ENCODE measurements around the gene SYCE3. TPM values are rescaled to one million over a fixed set of nuclear protein-coding genes. Genes with fewer than 3 reads are reported as not detected.
"Not testable (repeated sequence)": the region's sequence is repeated elsewhere in the genome, so short reads cannot be mapped to it uniquely, and the experiment has no call there.

The SYCE3 gene
- total RNA-seq, 1 donor from 2014 or later = not detected

DNA sequence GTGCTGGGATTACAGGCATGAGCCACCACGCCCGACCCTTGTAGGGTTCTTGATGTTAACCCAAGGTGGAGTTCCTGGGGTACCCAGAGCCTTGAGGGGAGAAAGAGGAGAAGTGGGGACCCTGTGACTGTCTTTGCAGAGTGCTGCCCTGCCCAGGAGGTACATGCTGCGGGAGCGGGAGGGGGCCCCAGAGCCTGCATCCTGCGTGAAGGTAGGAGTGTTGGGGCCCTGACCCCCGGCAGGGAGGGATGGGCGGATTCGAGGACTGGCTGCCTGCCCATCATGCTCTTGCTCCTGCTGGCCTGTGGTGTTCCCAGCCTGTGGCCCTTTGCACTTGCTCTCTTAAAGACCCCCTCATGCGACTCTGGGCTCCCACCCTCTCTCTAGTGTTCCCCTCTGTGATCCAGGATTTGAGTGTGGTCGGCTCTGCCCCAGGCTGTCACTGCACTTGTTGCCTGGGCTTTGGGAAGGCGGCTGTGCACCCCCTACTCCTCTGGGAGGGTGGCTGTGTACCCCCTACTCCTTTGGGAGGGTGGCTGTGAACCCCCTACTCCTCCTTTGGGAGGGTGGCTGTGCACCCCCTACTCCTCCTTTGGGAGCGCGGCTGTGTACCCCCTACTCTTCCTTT is 41.8 kb downstream of the SYCE3 start:
- no peaks in the 10 kb centered on the region for H3K9me3 ChIP-seq
- H3K4me3 ChIP-seq = no peak overlapping the region
- H3K36me3 ChIP-seq = peaks cover 81% of the 10 kb centered on the region
- peaks cover 13% of the 10 kb centered on the region for H3K4me1 ChIP-seq
- ATAC-seq (no peak), DNase-seq (no peak)
- H3K27me3 ChIP-seq (ENCODE audit: low read depth) = no peaks in the 10 kb centered on the region
- TF ChIP-seq, protein P1, sequence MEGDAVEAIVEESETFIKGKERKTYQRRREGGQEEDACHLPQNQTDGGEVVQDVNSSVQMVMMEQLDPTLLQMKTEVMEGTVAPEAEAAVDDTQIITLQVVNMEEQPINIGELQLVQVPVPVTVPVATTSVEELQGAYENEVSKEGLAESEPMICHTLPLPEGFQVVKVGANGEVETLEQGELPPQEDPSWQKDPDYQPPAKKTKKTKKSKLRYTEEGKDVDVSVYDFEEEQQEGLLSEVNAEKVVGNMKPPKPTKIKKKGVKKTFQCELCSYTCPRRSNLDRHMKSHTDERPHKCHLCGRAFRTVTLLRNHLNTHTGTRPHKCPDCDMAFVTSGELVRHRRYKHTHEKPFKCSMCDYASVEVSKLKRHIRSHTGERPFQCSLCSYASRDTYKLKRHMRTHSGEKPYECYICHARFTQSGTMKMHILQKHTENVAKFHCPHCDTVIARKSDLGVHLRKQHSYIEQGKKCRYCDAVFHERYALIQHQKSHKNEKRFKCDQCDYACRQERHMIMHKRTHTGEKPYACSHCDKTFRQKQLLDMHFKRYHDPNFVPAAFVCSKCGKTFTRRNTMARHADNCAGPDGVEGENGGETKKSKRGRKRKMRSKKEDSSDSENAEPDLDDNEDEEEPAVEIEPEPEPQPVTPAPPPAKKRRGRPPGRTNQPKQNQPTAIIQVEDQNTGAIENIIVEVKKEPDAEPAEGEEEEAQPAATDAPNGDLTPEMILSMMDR (IDR thresholded peaks at IDR 0.05) = no peak
- no peak overlapping the region for H3K27ac ChIP-seq
- intact Hi-C loops (cut with DNase I) = no loop called here

DNA sequence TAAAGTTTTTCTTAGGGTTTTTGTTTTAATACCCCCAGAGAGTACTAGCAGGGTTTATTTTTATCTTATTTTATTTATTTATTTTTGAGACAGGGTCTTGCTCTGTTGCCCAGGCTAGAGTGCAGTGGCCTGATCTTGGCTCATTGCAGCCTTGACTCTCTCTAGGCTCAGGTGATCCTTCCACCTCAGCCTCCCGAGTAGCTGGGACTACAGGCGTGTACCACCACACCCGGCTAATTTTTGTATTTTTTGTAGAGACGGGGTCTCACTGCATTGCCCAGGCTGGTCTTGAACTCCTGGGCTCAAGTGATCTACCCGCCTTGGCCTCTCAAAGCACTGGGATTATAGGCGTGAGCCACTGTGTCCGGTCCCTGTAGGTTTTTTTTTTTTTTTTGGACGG is 42.5 kb downstream of the SYCE3 start:
- H3K4me3 ChIP-seq; DNase-seq; H3K27me3 ChIP-seq (ENCODE audit: low read depth); H3K27ac ChIP-seq; intact Hi-C loops (cut with DNase I); ATAC-seq; H3K9me3 ChIP-seq: not testable (repeated sequence)
- Histone ChIP-seq H3K4me1 (peaks cover 13% of the 10 kb centered on the region), H3K36me3 (peaks cover 81% of the 10 kb centered on the region)

DNA sequence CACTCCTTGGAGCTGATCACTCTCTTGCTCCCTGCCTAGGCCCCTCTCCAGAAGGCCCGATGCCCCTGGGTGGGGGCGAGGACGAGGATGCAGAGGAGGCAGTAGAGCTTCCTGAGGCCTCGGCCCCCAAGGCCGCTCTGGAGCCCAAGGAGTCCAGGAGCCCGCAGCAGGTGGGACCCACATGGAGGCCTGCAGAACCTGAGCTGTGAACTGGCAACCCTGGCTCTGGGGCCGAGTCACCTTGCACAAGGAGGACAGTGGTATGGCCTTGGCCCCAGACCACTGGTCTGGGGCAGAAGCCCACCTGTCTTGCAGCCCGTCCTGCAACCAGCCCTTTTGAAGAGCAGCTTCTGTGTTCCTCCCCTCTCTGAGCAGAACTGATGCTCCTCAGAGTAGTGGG is 43.6 kb downstream of the SYCE3 start:
- H3K36me3 ChIP-seq = peaks cover 84% of the 10 kb centered on the region
- intact Hi-C loops (cut with DNase I) = no loop called here

DNA sequence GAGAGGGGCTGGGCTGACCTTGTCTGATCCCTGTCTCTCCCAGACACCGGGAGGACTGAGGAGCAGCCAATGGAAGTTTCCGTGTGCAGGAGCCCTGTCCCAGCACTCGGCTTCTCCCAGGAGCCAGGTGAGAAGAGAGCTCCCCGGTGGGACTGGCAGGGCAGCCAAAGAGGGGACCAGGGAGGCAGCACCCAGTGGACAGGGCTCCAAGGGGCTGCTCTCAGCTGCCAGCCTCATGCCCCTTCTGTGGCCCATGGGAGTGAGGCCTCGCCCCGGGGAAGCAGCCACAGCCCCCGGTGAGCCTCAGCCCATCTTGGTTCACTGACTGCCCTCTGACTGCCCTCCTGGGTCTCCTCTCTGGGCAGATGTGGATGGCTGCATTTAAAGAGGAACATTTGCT is 44.1 kb downstream of the SYCE3 start:
- TF ChIP-seq, protein P1 (IDR thresholded peaks at IDR 0.05) = no peak
- Histone ChIP-seq H3K27me3 (ENCODE audit: low read depth) (no peaks in the 10 kb centered on the region), H3K9me3 (no peaks in the 10 kb centered on the region), H3K36me3 (peaks cover 78% of the 10 kb centered on the region), H3K4me1 (peaks cover under 1% of the 10 kb centered on the region), H3K27ac (no peak overlapping the region), H3K4me3 (no peak overlapping the region)
- no peak for DNase-seq
- no peak for ATAC-seq
- intact Hi-C loops (cut with DNase I) = no loop called here

More for the DNA sequence above, 43.6 kb downstream of the SYCE3 start:
- DNase-seq = no peak
- TF ChIP-seq, protein P1 (IDR thresholded peaks at IDR 0.05) = no peak
- Histone ChIP-seq H3K4me3 (no peak overlapping the region), H3K27ac (no peak overlapping the region), H3K9me3 (no peaks in the 10 kb centered on the region), H3K27me3 (ENCODE audit: low read depth) (no peaks in the 10 kb centered on the region), H3K4me1 (peaks cover 6% of the 10 kb centered on the region)
- no peak for ATAC-seq

DNA sequence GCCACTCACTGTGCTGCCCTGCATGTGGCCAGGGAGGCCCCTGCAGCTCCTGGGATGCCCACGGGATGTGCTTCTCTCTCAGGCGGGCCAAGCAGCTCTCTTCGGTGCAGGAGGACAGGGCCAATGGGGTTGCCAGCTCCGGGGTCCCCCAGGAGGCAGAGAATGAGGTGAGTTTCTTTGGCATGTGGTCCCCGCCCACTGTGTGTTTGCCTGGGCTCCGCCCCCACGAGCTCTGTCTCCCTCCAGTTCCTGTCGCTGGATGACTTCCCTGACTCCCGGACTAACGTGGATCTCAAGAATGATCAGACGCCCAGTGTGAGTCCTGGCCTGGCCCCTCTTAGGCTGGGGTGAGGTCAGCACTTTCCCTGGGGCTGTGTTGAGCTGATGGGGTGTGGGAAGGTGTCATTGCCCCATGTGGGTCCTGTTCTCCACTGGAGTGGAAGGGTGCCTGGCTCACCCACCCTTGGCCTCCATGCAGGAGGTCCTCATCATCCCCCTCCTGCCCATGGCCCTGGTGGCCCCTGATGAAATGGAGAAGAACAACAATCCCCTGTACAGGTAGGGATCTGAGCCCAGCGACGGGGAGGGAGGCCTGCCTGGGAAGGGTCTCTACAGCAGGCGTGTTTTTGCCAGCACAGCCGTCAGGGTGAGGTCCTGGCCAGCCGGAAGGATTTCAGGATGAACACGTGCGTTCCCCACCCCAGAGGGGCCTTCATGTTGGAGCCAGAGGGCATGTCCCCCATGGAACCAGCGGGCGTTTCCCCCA is 45.0 kb downstream of the SYCE3 start:
- H3K27me3 ChIP-seq (ENCODE audit: low read depth) = no peaks in the 10 kb centered on the region
- H3K4me1 ChIP-seq = peaks cover 4% of the 10 kb centered on the region
- no peak overlapping the region for H3K4me3 ChIP-seq
- peaks cover 69% of the 10 kb centered on the region for H3K36me3 ChIP-seq
- no peak for ATAC-seq
- H3K9me3 ChIP-seq = no peaks in the 10 kb centered on the region
- intact Hi-C loops (cut with DNase I) = no loop called here
- no peak overlapping the region for H3K27ac ChIP-seq
- DNase-seq = no peak
- TF ChIP-seq, protein P1 (IDR thresholded peaks at IDR 0.05) = no peak

DNA sequence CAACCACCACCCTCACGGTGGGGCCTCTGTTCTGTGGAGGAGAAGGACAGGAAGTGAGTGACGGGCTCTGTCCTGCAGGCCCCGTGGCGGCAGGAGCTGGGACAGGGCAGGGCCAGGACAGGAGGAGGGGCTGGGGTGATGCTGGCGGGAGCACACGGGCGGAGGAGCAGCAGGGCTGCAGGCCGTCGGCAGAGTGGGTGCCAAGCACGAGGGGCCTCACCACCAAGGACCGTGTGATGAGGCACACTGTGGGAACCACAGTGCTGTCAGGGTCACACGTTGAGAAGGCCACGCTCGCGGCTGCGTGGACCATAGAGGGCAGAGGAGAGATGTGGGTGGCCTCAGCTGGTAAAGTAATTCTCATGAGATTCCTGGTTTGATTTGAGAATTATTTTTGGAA is 45.8 kb downstream of the SYCE3 start:
- no peak for DNase-seq
- Histone ChIP-seq H3K4me3 (no peak overlapping the region), H3K4me1 (peaks cover 10% of the 10 kb centered on the region), H3K27me3 (ENCODE audit: low read depth) (no peaks in the 10 kb centered on the region), H3K27ac (no peak overlapping the region), H3K9me3 (no peaks in the 10 kb centered on the region), H3K36me3 (peaks cover 61% of the 10 kb centered on the region)
- TF ChIP-seq, protein P1 (IDR thresholded peaks at IDR 0.05) = no peak
- intact Hi-C loops (cut with DNase I) = no loop called here
- ATAC-seq = no peak

Measured in lower lobe of right lung (tissue), 2 donors.